GM19239 (cell line): ENCODE data around the gene ZBTB7C.

Experiments
- DNase-seq: peaks from one replicate; pipeline ENCODE4 v3.0.0; 2011; ENCODE audit warnings: low spot score; ENCODE audit not compliant: insufficient read length
- FAIRE-seq: peaks from 2 replicates; lab custom pipeline; 2011; peaks lifted over from hg19 to GRCh38; lab: Jason Lieb, UNC

The ZBTB7C gene

DNA sequence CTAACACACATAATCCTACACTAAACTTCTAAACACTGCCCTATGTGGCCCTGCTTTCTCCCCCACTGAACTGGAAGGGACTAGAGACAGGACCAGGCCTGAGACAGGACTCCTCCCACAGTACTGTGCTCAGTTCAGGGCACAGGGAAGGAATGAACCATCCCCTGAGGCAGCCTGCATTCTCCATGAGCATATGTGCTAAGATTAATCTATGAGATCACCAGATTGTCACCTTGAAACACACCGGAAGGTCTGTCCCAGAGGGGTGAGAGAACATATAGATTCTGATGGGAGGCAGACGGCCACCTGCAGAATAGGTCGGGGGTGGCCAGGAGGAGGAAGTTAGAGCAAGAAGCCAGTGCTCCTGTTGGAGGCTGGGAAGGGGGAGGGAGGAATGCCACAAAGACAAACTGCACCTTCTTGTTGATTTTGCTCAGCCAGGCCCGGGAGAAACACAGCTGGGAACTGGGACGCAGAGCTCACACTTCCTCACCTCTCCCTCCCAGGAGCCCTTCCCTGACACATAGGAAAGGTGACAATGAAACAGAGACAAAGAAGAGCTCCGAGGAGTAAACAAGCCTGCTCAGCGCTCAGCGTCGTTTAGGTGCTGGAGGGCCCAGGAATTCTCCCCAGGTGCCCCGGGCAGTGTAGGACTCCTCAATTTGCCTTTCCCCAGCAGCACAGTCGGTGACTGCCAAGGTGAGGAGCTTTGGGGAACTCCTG, 52.1 kb downstream of the ZBTB7C start:
- DNase-seq (no peak), FAIRE-seq (no peak)

DNA sequence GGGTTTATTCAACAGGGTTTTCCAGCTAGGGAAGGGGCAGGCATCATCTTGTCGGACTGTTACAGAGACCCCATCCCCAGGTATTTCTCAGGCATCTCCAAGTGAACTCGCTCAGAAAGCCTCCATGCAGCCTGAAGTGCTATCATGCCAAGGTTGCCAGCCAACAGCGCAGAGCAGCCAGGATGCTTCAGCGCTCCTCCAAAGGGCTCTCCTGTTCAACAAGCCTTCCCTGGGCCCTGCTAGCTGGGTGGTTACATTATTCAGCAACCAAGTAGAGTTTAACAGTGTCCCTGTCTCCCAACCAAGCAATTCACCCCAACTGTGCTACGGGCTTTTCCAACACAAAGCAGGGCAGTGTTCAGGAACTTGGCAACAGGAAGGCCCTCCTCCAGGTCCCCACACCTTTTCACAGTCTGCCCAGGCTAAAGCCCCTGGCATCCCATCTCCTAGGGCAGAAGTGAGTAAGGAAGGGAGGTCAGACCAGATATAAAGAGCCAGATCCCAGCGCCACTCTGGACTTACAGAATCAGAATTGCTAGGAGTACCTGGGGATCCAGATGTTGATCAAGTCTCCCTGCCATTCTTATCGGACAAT, 52.9 kb downstream of the ZBTB7C start:
- no peak for FAIRE-seq
- DNase-seq = no peak

GRCh38 chr18:48355276-48356115, 53.7 kb downstream of the ZBTB7C start:
- no peak for FAIRE-seq

GRCh38 chr18:48354746-48355260, 54.4 kb downstream of the ZBTB7C start:
- DNase-seq (no peak), FAIRE-seq (no peak)

More at GRCh38 chr18:48355276-48356115, 53.7 kb downstream of the ZBTB7C start:
- DNase-seq = no peak

GRCh38 chr18:48352051-48352755, 57.0 kb downstream of the ZBTB7C start:
- DNase-seq (no peak), FAIRE-seq (no peak)

GRCh38 chr18:48351216-48352050, 57.8 kb downstream of the ZBTB7C start:
- FAIRE-seq = no peak
- DNase-seq = no peak

- FAIRE-seq (no peak), DNase-seq (no peak)
Observed at GRCh38 chr18:48348739-48349138, 60.4 kb downstream of the ZBTB7C start.

GRCh38 chr18:48347756-48348326, 61.3 kb downstream of the ZBTB7C start:
- no peak for DNase-seq
- FAIRE-seq = no peak

- no peak for DNase-seq
- no peak for FAIRE-seq
Observed at GRCh38 chr18:48345596-48345995, 63.6 kb downstream of the ZBTB7C start.

- FAIRE-seq = no peak
- DNase-seq = no peak
Observed at GRCh38 chr18:48342581-48342980, 66.6 kb downstream of the ZBTB7C start.

- FAIRE-seq (no peak), DNase-seq (no peak)
Observed at GRCh38 chr18:48342125-48342524, 67.1 kb downstream of the ZBTB7C start.

GRCh38 chr18:48340560-48340959, 68.6 kb downstream of the ZBTB7C start:
- no peak for FAIRE-seq

GRCh38 chr18:48339692-48340091, 69.5 kb downstream of the ZBTB7C start:
- no peak for FAIRE-seq
- DNase-seq = no peak

More at GRCh38 chr18:48340560-48340959, 68.6 kb downstream of the ZBTB7C start:
- no peak for DNase-seq

GRCh38 chr18:48338915-48339314, 70.3 kb downstream of the ZBTB7C start:
- FAIRE-seq (no peak), DNase-seq (no peak)

DNA sequence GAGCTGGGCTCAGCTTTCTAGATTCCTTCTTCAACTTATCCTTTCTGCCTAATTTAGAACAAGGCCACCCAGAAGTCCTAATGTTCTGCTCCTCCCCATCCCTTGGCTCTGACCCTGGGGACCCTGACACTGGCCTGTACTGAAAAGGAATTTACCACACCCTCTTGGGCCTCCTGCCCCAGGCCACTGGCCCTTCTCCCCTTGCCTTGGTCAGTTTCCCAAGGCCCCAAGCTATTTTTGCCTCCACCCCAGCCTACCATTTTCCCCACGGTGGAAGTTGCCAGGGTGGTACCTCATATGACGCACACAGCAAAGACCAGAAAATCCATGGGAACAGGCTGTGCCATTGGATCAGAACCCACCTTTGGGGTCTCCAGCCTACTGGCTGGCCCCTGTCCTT, 72.1 kb downstream of the ZBTB7C start:
- FAIRE-seq (no peak), DNase-seq (no peak)

- no peak for DNase-seq
- FAIRE-seq = no peak
Observed at GRCh38 chr18:48336332-48336731, 72.9 kb downstream of the ZBTB7C start.

GRCh38 chr18:48335829-48336228, 73.4 kb downstream of the ZBTB7C start:
- DNase-seq = no peak
- FAIRE-seq = no peak

- FAIRE-seq = no peak
- no peak for DNase-seq
Observed at GRCh38 chr18:48334845-48335244, 74.3 kb downstream of the ZBTB7C start.

- DNase-seq = no peak
- FAIRE-seq = no peak
Observed at GRCh38 chr18:48333563-48333962, 75.6 kb downstream of the ZBTB7C start.
